ENCODE data around the gene ACTR2. TPM values are rescaled to one million over a fixed set of nuclear protein-coding genes. Genes with fewer than 3 reads are reported as not detected.
A peak's percentile ranks its signal among the peaks of the same experiment; 100 is the strongest.

Gene ACTR2
- total and polyA plus RNA-seq, 9 of the 15 experiments (the other 6 are each of a cell fraction or from before 2014, with no cell fraction given): 47.3 to 239 (median 108) TPM

GRCh38 chr2:65227456-65228262 is at the start of gene ACTR2 (continued):
- TF ChIP-seq ZNF609 (CRISPR knock-in tag; IDR thresholded peaks at IDR 0.05; ENCODE audit: borderline replicate concordance) (no peak), KDM2B (CRISPR knock-in tag; IDR thresholded peaks at IDR 0.05) (no peak), BDP1 (IDR thresholded peaks at IDR 0.05; ENCODE audit: insufficient read depth, insufficient read length) (no peak), NFE2 (IDR thresholded peaks at IDR 0.05; ENCODE audit: low read depth) (0 out of 2 replicates have a peak, but pooled peaks have one; percentile 1), MLX (CRISPR knock-in tag; conservative IDR thresholded peaks at IDR 0.05) (0 out of 4 replicates have a peak, but pooled peaks of 1 of the 2 experiments have one; percentile 37), ZBTB11 (CRISPR knock-in tag; IDR thresholded peaks at IDR 0.05) (peak in 2 of 3 experiments; percentile 33 to 97; a peak in 5 of 6 replicates), ZNF699 (CRISPR knock-in tag; IDR thresholded peaks at IDR 0.05; ENCODE audit: insufficient replicate concordance) (no peak), STAT6 (CRISPR knock-in tag; IDR thresholded peaks at IDR 0.05) (no peak), CGGBP1 (CRISPR knock-in tag; IDR thresholded peaks at IDR 0.05) (no peak)

All from K562 (cell line).